Measurements from ENCODE around the gene MPL. TPM values are rescaled to one million over a fixed set of nuclear protein-coding genes. Genes with fewer than 3 reads are reported as not detected.
"Not testable (repeated sequence)": the region's sequence is repeated elsewhere in the genome, so short reads cannot be mapped to it uniquely, and the experiment has no call there.

The MPL gene
- total and polyA plus RNA-seq, 4 donors = 0.18 to 0.52 (median 0.20) TPM; not detected in 1

- DNase-seq (no peak), ATAC-seq (ENCODE audit: low FRiP score) (no peak)
- Histone ChIP-seq H3K9me3 (ENCODE audit: control insufficient read depth, low read length) (no peaks in the 10 kb centered on the region), H3K4me1 (ENCODE audit: control insufficient read depth in 1 of 2, insufficient read depth in 2 of 2, low read length in 2 of 2) (no peaks in the 10 kb centered on the region), H3K27me3 (ENCODE audit: control insufficient read depth in 1 of 2, insufficient read depth in 2 of 2, low read length in 1 of 2) (no peaks in the 10 kb centered on the region), H3K27ac (ENCODE audit: low read depth in 1 of 2, low read length in 2 of 2) (no peak overlapping the region), H3K36me3 (ENCODE audit: control insufficient read depth in 1 of 2, insufficient read depth in 2 of 2, low read length in 1 of 2) (no peaks in the 10 kb centered on the region), H3K4me3 (ENCODE audit: low read length in 2 of 2) (no peak overlapping the region)
- WGBS, 2 donors = 95% methylated on average over 3 of the region's 3 CpGs
- intact Hi-C loops (cut with DNase I) = no loop called here
Observed at GRCh38 chr1:43398227-43398626, 60.6 kb downstream of the MPL start.

GRCh38 chr1:43400441-43400840, 62.8 kb downstream of the MPL start:
- WGBS, 2 donors = 97 to 98% methylated on average over 9 of the region's 9 CpGs
- intact Hi-C loops (cut with DNase I) = not testable (repeated sequence)

GRCh38 chr1:43402089-43402865, 64.7 kb downstream of the MPL start:
- Histone ChIP-seq H3K9me3 (ENCODE audit: control insufficient read depth, low read length) (no peaks in the 10 kb centered on the region), H3K27ac (ENCODE audit: low read depth in 1 of 2, low read length in 2 of 2) (no peak overlapping the region), H3K4me3 (ENCODE audit: low read length in 2 of 2) (no peak overlapping the region), H3K4me1 (ENCODE audit: control insufficient read depth in 1 of 2, insufficient read depth in 2 of 2, low read length in 2 of 2) (no peaks in the 10 kb centered on the region), H3K36me3 (ENCODE audit: control insufficient read depth in 1 of 2, insufficient read depth in 2 of 2, low read length in 1 of 2) (peaks cover 3 to 5% of the 10 kb centered on the region in 2 donors), H3K27me3 (ENCODE audit: control insufficient read depth in 1 of 2, insufficient read depth in 2 of 2, low read length in 1 of 2) (no peaks in the 10 kb centered on the region)
- ATAC-seq (ENCODE audit: low FRiP score) = no peak
- intact Hi-C loops (cut with DNase I) = no loop called here
- no peak for DNase-seq
- 85 to 86% methylated on average over 6 of the region's 6 CpGs for WGBS, 2 donors

More at GRCh38 chr1:43400441-43400840, 62.8 kb downstream of the MPL start:
- ATAC-seq (ENCODE audit: low FRiP score); H3K27me3 ChIP-seq (ENCODE audit: control insufficient read depth in 1 of 2, insufficient read depth in 2 of 2, low read length in 1 of 2); H3K4me3 ChIP-seq (ENCODE audit: low read length in 2 of 2); DNase-seq; H3K27ac ChIP-seq (ENCODE audit: low read depth in 1 of 2, low read length in 2 of 2); H3K9me3 ChIP-seq (ENCODE audit: control insufficient read depth, low read length); H3K4me1 ChIP-seq (ENCODE audit: control insufficient read depth in 1 of 2, insufficient read depth in 2 of 2, low read length in 2 of 2); H3K36me3 ChIP-seq (ENCODE audit: control insufficient read depth in 1 of 2, insufficient read depth in 2 of 2, low read length in 1 of 2): not testable (repeated sequence)

Small RNA genes within 50 kb of the gene (microRNA-seq; reads per million reads assigned to microRNA genes)
- gene MIR6734 = 2.0 to 8.3 reads per million in 2 donors

Other genes with a start within 250 kb of the MPL start
- 10 to 100 TPM; 28.0 to 29.0 TPM for gene EBNA1BP2, start 165.5 kb upstream of the MPL start, total RNA-seq
- 10 to 100 TPM; 52.6 to 58.6 TPM for gene EBNA1BP2, start 165.5 kb upstream of the MPL start, polyA plus RNA-seq
- gene CFAP57, start 165.5 kb upstream of the MPL start, total RNA-seq = under 1 TPM in 1 of 2 donors, not detected in 1; 0.13 TPM
- gene CFAP57, start 165.5 kb upstream of the MPL start, polyA plus RNA-seq = 1 to 10 TPM in 1 of 2 donors, under 1 TPM in 1; under 0.01 to 1.3 TPM
- gene TMEM125, start 67.8 kb upstream of the MPL start, total RNA-seq = not detected
- gene TMEM125, start 67.8 kb upstream of the MPL start, polyA plus RNA-seq = 1 to 10 TPM in 1 of 2 donors, not detected in 1; 6.1 TPM
- not detected for gene C1orf210, start 52.2 kb upstream of the MPL start, total RNA-seq
- gene C1orf210, start 52.2 kb upstream of the MPL start, polyA plus RNA-seq = 1 to 10 TPM in 1 of 2 donors, not detected in 1; 2.3 TPM
- gene TIE1, start 36.8 kb upstream of the MPL start, total RNA-seq = 10 to 100 TPM; 41.0 to 65.3 TPM
- 1 to 10 TPM; 4.0 to 4.1 TPM for gene TIE1, start 36.8 kb upstream of the MPL start, polyA plus RNA-seq
- gene CDC20, start 21.2 kb downstream of the MPL start, total RNA-seq = 1 to 10 TPM in 1 of 2 donors, under 1 TPM in 1; 0.68 to 1.1 TPM
- 1 to 10 TPM in 1 of 2 donors, under 1 TPM in 1; 0.36 to 1.0 TPM for gene CDC20, start 21.2 kb downstream of the MPL start, polyA plus RNA-seq
- 10 to 100 TPM; 57.4 to 57.9 TPM for gene ELOVL1, start 30.2 kb downstream of the MPL start, total RNA-seq
- 10 to 100 TPM; 27.8 to 60.5 TPM for gene ELOVL1, start 30.2 kb downstream of the MPL start, polyA plus RNA-seq
- gene MED8, start 52.0 kb downstream of the MPL start, total RNA-seq = 10 to 100 TPM; 32.6 to 34.9 TPM
- 10 to 100 TPM; 28.9 to 32.2 TPM for gene MED8, start 52.0 kb downstream of the MPL start, polyA plus RNA-seq
- 10 to 100 TPM; 70.6 to 91.5 TPM for gene SZT2, start 52.1 kb downstream of the MPL start, total RNA-seq
- gene SZT2, start 52.1 kb downstream of the MPL start, polyA plus RNA-seq = 10 to 100 TPM in 1 of 2 donors, 1 to 10 TPM in 1; 5.6 to 22.6 TPM
- gene HYI, start 116.1 kb downstream of the MPL start, total RNA-seq = 10 to 100 TPM; 38.0 to 63.3 TPM
- gene HYI, start 116.1 kb downstream of the MPL start, polyA plus RNA-seq = 100 to 1,000 TPM in 1 of 2 donors, 10 to 100 TPM in 1; 63.9 to 190 TPM
- 10 to 100 TPM; 59.6 to 86.2 TPM for gene PTPRF, start 193.1 kb downstream of the MPL start, total RNA-seq
- gene PTPRF, start 193.1 kb downstream of the MPL start, polyA plus RNA-seq = 10 to 100 TPM; 11.6 to 21.7 TPM